ENCODE measurements around the gene LILRB3.
"Not testable (repeated sequence)": the region's sequence is repeated elsewhere in the genome, so short reads cannot be mapped to it uniquely, and the experiment has no call there.

The LILRB3 gene

DNA sequence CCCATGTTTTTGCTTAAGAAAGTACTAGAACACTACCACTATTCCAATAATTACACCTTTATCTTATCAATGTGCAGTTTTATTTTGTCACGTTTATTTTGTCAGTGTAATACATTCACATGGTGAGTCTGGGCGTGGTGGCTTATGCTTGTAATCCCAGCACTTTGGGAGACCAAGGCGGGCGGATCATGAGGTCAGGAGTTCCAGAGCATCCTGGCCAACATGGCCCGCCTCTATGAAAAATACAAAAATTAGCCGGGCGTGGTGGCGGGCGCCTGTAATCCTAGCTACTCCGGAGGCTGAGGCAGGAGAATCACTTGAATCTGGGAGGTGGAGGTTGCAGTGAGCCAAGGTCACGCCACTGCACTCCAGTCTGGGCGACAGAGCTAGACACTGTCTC, 28.3 kb downstream of the LILRB3 start:
- H3K4me1 Mint-ChIP-seq (ENCODE audit: low read depth), result peaks cover 23% of the 10 kb centered on the region
- DNase-seq, H3K9me3 Mint-ChIP-seq, H3K4me3 Mint-ChIP-seq, H3K27me3 Mint-ChIP-seq, H3K27ac Mint-ChIP-seq: not testable (repeated sequence)
- H3K36me3 Mint-ChIP-seq (ENCODE audit: low read depth), result peaks cover 58% of the 10 kb centered on the region

DNA sequence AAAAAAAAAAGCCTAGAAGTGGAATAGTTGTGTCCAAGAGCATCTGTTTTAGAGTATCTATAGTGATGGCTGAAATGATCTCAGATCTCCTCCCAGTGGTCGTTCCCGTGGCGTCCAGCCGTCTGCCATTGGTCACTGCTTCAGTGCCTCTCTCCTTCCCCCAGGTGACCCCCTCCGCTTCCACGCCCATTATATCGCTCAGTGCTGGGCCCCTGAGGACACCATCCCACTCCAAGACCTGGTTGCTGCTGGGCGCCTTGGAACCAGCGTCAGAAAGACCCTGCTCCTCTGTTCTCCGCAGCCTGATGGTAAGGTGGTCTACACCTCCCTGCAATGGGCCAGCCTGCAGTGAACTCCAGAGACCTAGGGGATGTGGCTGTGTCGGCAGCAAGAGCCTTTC, 29.8 kb downstream of the LILRB3 start:
- H3K4me1 Mint-ChIP-seq (ENCODE audit: low read depth), result peaks cover 25% of the 10 kb centered on the region
- H3K36me3 Mint-ChIP-seq (ENCODE audit: low read depth), result peaks cover 59% of the 10 kb centered on the region
- no peak for DNase-seq
- no peaks in the 10 kb centered on the region for H3K9me3 Mint-ChIP-seq
- no peak overlapping the region for H3K27ac Mint-ChIP-seq
- no peaks in the 10 kb centered on the region for H3K27me3 Mint-ChIP-seq
- H3K4me3 Mint-ChIP-seq, result no peak overlapping the region

DNA sequence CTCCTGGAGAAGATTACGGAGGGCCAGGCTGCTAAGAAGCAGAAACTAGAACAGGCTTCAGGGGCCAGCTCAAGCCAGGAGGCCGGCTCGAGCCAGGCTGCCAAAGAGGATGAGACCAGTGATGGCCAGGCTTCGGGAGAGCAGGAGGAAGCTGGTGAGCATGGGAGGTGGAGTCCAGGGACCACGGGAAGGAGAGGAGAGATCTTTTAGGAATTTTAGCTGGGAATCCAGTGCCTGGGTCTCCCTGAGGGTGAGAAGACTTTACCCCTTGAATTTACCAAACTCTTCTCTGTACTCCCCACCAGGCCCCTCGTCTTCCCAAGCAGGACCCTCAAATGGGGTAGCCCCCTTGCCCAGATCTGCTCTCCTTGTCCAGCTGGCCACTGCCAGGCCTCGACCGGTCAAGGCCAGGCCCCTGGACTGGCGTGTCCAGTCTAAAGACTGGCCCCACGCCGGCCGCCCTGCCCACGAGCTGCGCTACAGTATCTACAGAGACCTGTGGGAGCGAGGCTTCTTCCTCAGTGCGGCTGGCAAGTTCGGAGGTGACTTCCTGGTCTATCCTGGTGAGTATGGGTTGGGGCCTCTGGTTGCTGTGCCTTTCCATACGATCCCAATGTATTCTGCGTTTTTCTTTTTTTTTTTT, 30.9 kb downstream of the LILRB3 start:
- Mint-ChIP-seq H3K27me3 (no peaks in the 10 kb centered on the region), H3K36me3 (ENCODE audit: low read depth) (peaks cover 63% of the 10 kb centered on the region), H3K4me3 (peak overlapping the region; percentile 84), H3K27ac (peak overlapping the region; percentile 92), H3K9me3 (no peaks in the 10 kb centered on the region), H3K4me1 (ENCODE audit: low read depth) (peaks cover 36% of the 10 kb centered on the region)
- no peak for DNase-seq

DNA sequence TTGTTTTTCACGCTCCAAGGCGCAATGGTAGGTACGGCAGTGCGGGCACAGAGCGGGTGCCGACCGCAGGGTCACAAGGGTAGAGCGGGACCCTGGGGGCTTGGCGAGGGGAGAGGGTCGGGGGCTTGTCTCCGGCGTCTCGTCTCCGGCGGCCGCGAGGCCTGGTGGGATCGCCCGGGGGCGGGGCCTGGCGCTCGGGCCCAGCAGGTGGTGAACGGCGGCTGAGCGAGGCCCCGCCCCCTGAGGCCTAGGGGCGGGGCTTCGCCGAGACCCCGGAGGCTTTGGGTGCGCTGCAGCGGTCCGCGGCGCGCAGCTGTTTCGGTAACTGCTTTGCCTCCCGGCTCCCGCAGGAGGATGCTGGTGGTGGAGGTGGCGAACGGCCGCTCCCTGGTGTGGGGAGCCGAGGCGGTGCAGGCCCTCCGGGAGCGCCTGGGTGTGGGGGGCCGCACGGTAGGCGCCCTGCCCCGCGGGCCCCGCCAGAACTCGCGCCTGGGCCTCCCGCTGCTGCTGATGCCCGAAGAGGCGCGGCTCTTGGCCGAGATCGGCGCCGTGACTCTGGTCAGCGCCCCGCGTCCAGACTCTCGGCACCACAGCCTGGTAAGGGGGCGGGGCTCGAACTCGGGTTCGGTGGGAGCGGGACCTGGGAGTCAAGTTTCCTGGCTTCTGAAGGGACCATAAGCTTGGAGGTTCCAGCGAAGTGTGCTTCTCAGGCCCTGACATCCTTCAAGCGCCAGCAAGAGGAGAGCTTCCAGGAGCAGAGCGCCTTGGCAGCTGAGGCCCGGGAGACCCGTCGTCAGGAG, 31.6 kb downstream of the LILRB3 start, which contains the start of gene TSEN34:
TSS of gene TSEN34 (plus strand) at position 298 of the 800 bp plus-strand sequence. CDS start at position 355, 57 bp downstream.
- Mint-ChIP-seq H3K4me1 (ENCODE audit: low read depth) (peaks cover 41% of the 10 kb centered on the region), H3K27ac (peak within 1 kb of the TSS; percentile 99), H3K9me3 (no peaks in the 10 kb centered on the region), H3K27me3 (no peaks in the 10 kb centered on the region), H3K36me3 (ENCODE audit: low read depth) (peaks cover 68% of the 10 kb centered on the region), H3K4me3 (peak within 1 kb of the TSS; percentile 84)
- no peak for DNase-seq

DNA sequence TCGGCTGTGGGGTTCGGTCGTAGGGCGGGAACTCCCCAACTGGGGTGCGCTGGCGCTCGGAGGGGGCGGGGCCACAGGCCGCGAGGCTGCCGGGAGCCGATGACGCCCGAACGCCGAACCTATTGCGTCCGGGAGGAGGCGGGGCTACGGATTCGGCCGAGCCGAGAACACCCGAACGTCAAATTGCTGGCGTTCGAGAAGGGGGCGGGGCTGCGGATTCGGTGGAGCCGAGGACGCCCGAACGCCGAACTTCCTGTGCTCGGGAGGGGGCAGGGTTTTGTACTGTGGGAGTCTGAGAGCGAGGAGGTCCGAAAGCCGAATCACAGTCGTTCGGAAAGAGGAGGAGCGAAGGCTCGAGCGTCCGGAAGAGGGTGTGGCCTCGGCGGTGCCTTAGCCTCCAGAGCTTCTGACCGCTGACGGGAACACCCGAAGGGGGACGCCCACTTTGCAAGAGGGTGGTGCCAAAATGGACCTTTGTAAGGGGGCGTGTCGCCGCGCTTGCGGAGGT, 32.2 kb downstream of the LILRB3 start:
- H3K27ac Mint-ChIP-seq, result peak overlapping the region; percentile 99
- H3K36me3 Mint-ChIP-seq (ENCODE audit: low read depth), result peaks cover 71% of the 10 kb centered on the region
- peak overlapping the region; percentile 84 for H3K4me3 Mint-ChIP-seq
- H3K27me3 Mint-ChIP-seq, result no peaks in the 10 kb centered on the region
- DNase-seq, result peak; percentile 100
- peaks cover 43% of the 10 kb centered on the region for H3K4me1 Mint-ChIP-seq (ENCODE audit: low read depth)
- no peaks in the 10 kb centered on the region for H3K9me3 Mint-ChIP-seq

DNA sequence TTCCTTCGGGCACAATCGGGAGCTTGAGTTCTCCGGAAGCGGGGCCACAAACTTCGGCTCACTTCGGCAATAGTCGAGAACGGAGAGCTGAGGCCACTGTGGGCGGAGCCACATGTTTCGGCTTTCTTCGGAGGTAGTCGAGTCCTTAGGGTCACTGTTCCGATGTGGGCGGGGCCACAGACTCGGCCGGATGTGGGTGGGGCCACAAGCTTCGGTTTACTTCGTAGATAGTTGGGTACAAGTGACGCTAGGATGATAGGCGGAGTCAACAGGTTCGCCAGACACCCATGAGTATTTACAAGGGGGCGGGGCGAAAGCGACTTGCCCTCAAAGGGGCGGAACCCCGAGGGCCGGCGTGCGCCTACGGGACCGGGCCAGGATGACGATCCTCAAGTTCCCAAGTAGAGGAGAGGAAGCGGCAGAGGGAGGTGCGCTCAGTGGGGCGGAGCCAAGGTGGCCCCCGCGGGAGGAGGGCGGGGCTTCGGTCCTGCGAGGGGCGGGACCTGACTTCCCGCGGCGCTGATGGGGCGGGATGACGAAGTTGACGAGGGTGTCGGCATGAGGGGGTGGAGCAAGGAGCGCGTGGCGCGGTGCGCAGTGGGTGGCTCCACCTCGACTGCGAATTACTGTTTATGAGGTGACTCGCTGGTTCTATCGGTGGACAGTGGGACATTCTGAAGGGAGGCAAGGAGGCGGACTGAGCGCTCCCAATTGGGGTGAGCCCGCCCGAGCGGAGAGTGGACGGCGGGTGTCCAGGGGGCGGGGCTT, 32.9 kb downstream of the LILRB3 start:
- peak overlapping the region; percentile 84 for H3K4me3 Mint-ChIP-seq
- peak; percentile 100 for DNase-seq
- peaks cover 69% of the 10 kb centered on the region for H3K36me3 Mint-ChIP-seq (ENCODE audit: low read depth)
- H3K27me3 Mint-ChIP-seq, result no peaks in the 10 kb centered on the region
- peaks cover 45% of the 10 kb centered on the region for H3K4me1 Mint-ChIP-seq (ENCODE audit: low read depth)
- no peaks in the 10 kb centered on the region for H3K9me3 Mint-ChIP-seq
- peak overlapping the region; percentile 99 for H3K27ac Mint-ChIP-seq

DNA sequence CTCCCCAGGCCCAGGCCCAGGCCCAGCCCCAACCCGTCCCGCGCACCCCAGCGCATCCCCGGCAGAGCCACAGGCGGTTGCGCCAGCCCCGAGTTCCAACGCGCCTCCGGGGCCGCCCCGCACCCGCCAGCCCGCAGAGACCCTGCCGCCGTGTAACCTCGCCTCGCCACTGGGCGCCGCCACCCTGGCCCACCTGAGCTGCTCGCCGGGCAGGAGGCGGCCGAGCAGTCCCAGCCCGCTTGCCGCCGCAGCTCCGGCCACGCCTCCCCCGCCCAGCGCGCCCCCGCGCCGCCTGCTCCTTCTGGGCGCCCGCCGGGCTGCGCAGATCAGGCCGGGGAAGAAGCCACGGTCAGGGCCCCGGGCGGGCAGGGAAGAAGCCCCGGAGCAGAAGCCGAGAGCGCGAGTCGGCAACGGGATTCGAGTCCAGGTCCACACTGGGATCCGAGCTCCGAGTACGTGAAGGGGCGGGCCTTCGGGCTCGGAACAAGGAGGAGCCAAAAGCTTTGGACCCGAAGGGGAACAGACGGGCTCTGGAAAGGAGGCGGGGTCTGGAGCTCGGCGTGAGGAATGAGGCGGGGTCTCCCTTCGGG, 33.6 kb downstream of the LILRB3 start, which contains the start of gene MBOAT7:
TSS of gene MBOAT7 (minus strand) at position 436 of the 590 bp plus-strand sequence. CDS start 1,072 bp downstream, outside the sequence.
- no peak for DNase-seq
- Mint-ChIP-seq H3K36me3 (ENCODE audit: low read depth) (peaks cover 64% of the 10 kb centered on the region), H3K4me1 (ENCODE audit: low read depth) (peaks cover 45% of the 10 kb centered on the region), H3K27ac (peak within 1 kb of the TSS; percentile 99), H3K27me3 (no peaks in the 10 kb centered on the region), H3K9me3 (no peaks in the 10 kb centered on the region), H3K4me3 (peak within 1 kb of the TSS; percentile 84)

DNA sequence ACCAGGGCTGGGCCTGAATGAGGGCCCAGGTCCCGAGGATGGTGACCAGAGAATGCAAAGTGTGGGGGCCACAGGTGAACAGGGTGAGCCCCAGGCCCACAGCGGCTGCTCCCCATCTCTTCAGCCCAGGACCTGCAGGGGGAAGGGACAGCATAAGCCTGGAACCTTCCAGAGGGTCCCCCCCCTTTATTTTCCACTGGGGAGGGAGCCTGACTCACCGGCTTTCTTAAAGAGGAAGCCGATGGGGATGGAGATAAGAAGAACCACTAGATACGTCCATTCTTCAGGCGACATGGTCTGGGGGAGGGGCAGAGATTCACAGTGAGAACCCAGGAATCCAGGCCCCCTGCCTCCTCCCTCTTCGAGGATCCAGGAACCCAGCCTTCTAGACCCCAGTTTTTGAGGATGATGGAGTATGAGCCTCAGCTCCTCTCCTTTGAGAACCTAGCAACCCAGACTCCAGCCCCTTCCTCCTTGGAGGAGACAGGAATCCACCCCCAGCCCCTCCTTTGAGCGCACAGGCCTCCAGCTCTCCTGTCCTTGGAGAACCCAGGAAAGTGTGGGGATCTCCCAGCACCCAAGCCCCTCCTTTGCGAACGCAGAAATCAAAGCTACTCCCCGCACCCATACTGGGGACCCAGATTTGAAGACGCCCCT, 34.5 kb downstream of the LILRB3 start:
- Mint-ChIP-seq H3K9me3 (no peaks in the 10 kb centered on the region), H3K4me3 (peak overlapping the region; percentile 84), H3K4me1 (ENCODE audit: low read depth) (peaks cover 44% of the 10 kb centered on the region), H3K27ac (peak overlapping the region; percentile 95), H3K27me3 (no peaks in the 10 kb centered on the region), H3K36me3 (ENCODE audit: low read depth) (peaks cover 65% of the 10 kb centered on the region)
- DNase-seq, result peak; percentile 68

DNA sequence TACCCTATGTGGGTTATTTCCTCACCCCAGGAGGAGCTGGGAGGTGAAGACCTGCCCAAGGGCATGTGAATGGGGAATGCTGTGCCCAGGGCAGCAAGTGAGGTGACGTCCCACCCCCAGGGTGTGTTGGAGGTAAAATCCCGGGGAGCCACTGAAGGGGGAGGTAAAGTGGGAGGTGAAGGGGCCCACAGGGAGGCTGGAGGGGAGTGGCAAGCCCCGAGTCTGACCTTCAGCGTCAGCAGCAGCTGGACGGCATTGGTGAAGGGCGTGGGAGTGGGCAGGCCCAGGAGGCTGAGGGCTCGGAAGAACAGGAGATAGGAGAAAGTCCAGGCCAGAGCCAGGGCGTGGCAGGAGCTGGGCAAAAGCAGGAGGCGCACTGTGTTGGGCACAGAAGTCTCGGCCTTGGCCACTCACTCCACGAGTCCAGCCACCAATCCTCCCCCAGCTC, 35.8 kb downstream of the LILRB3 start:
- H3K36me3 Mint-ChIP-seq (ENCODE audit: low read depth), result peaks cover 60% of the 10 kb centered on the region
- DNase-seq, result no peak
- no peaks in the 10 kb centered on the region for H3K9me3 Mint-ChIP-seq
- no peaks in the 10 kb centered on the region for H3K27me3 Mint-ChIP-seq
- peak overlapping the region; percentile 84 for H3K4me3 Mint-ChIP-seq
- peaks cover 31% of the 10 kb centered on the region for H3K4me1 Mint-ChIP-seq (ENCODE audit: low read depth)
- H3K27ac Mint-ChIP-seq, result peak overlapping the region; percentile 95

DNA sequence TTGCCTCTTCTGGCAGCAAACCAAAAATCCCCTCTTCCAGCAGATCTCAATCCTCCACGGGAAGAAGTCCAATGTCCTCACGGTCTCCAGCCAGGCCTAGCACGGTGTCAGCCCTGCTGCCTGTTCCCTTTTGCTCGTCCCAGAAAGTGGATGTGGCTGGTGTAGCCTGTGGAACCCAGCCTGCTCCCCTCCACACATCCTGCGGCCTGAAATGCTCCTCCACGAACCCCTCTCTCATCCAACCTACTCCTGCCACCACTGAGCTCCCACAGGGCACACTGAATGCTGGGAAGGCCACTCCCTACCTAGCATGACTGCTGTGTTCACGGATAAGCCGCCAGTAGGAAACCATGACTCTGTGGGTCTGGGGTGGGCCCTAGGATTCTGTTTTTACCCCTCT, 36.5 kb downstream of the LILRB3 start:
- H3K27ac Mint-ChIP-seq, result peak overlapping the region; percentile 95
- H3K36me3 Mint-ChIP-seq (ENCODE audit: low read depth), result peaks cover 55% of the 10 kb centered on the region
- no peaks in the 10 kb centered on the region for H3K9me3 Mint-ChIP-seq
- H3K4me3 Mint-ChIP-seq, result no peak overlapping the region
- no peaks in the 10 kb centered on the region for H3K27me3 Mint-ChIP-seq
- H3K4me1 Mint-ChIP-seq (ENCODE audit: low read depth), result peaks cover 26% of the 10 kb centered on the region
- DNase-seq, result no peak

DNA sequence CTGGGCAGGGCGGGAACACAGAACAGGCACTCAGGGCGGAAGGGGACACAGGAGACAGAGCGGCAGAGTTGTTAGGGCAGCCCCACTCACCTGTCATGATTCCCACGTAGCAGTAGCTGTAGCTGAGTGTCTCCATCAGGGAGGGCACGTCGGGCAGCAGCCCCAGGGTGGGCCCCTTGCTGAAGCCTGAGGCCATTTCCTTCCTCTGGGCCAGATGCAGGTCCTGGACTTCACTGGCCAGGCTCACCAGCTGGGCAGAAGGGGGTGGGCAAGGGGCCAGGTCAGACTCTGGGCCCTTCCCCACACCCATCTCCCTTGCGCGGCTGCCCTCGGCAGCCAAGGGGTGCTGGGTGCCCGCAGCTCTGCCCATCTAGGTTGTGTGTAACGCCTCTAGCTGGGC, 39.4 kb downstream of the LILRB3 start:
- H3K36me3 Mint-ChIP-seq (ENCODE audit: low read depth), result peaks cover 73% of the 10 kb centered on the region

DNA sequence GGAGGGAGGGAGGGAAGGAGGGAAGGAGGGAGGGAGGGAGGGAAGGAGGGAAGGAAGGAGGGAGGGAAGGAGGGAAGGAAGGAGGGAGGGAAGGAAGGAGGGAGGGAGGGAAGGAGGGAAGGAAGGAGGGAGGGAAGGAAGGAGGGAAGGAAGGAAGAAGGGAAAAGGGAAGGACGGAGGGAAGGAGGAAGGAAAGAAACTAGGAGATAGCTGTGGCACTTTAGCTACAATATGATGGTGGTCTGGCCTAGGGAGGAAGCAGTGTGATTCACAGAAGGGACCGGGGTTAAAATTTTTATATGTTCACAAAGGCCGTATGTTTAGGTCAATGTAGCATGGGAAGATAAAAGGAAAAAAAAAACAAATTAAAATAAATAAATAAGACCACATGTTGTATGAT, 40.9 kb downstream of the LILRB3 start:
- H3K4me1 Mint-ChIP-seq (ENCODE audit: low read depth); H3K9me3 Mint-ChIP-seq; DNase-seq; H3K27ac Mint-ChIP-seq; H3K27me3 Mint-ChIP-seq; H3K4me3 Mint-ChIP-seq: not testable (repeated sequence)
- H3K36me3 Mint-ChIP-seq (ENCODE audit: low read depth), result peaks cover 71% of the 10 kb centered on the region

More for the DNA sequence above, 39.4 kb downstream of the LILRB3 start:
- DNase-seq, result no peak
- no peaks in the 10 kb centered on the region for H3K9me3 Mint-ChIP-seq
- H3K27ac Mint-ChIP-seq, result peak overlapping the region; percentile 52
- no peaks in the 10 kb centered on the region for H3K27me3 Mint-ChIP-seq
- peaks cover 25% of the 10 kb centered on the region for H3K4me1 Mint-ChIP-seq (ENCODE audit: low read depth)
- no peak overlapping the region for H3K4me3 Mint-ChIP-seq

DNA sequence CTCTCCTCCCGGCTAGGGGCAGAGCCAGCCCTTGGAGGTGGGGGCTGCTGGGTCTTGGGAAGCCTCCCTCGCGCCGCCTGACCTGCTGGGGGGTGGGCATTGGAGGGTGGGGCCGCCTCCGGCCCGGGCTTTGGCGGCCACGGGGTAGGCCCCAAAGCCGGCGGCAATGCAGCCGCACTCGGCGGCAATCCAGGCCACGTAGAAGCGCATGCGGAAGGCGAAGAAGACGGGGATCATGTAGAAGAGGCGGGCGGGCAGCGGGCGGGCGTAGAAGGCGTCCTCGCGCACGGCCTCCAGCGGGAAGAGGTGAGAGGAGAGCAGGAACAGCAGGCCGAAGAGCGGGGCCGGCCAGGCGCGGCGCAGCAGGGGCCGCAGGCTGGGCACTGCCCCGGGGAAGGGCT, 42.1 kb downstream of the LILRB3 start:
- Mint-ChIP-seq H3K27me3 (no peaks in the 10 kb centered on the region), H3K36me3 (ENCODE audit: low read depth) (peaks cover 70% of the 10 kb centered on the region), H3K27ac (no peak overlapping the region), H3K4me1 (ENCODE audit: low read depth) (peaks cover 3% of the 10 kb centered on the region), H3K4me3 (no peak overlapping the region), H3K9me3 (no peaks in the 10 kb centered on the region)
- no peak for DNase-seq

Measured in activated T-cell treated with anti-CD3 and anti-CD28 coated beads, Interleukin-2, amount 50 U/mL, for 24 hours (primary cell).